AG04450 (cell line): ENCODE measurements around the gene GDA. TPM values are rescaled to one million over a fixed set of nuclear protein-coding genes. Genes with fewer than 3 reads are reported as not detected.

Experiments
- CTCF ChIA-PET: fragments of 300-600, 350-600 bp; formaldehyde crosslinking; extraction: SDS; loops from one replicate; lab custom pipeline; 2022; ENCODE audit warnings: antibody characterized with exemption, inconsistent platforms; lab: Charles Lee
- POLR2A ChIA-PET: fragments of 350-600 bp; formaldehyde crosslinking; extraction: SDS; loops from one replicate; lab custom pipeline; 2021; ENCODE audit warnings: antibody characterized with exemption, inconsistent platforms; lab: Yijun Ruan, JAX
- DNase-seq: peaks from one replicate; pipeline ENCODE4 v3.0.0-alpha.2; 2011; ENCODE audit warnings: low read depth, low spot score
- H3K27ac ChIP-seq: one replicate; pipeline ENCODE4 v1.5.1; 2012; ENCODE audit warnings: low read depth, low read length, control low read depth
- H3K27me3 ChIP-seq: one replicate; pipeline ENCODE4 v1.6.0; 2012; ENCODE audit warnings: low read length; ENCODE audit not compliant: control insufficient read depth, insufficient read depth
- H3K4me3 ChIP-seq: 2 replicates; pipeline ENCODE4 v1.5.1; 2011; ENCODE audit warnings: mild to moderate bottlenecking, low read depth, low read length, control low read depth
- H3K9me3 ChIP-seq: 2 replicates; pipeline ENCODE4 v1.5.1; 2012; ENCODE audit warnings: low read length; ENCODE audit not compliant: control insufficient read depth, insufficient read depth
- polyA minus RNA-seq: library from RNA; depleted of rRNA, polyadenylated mRNA; stranded (reverse); fragments of >200 nt; gene quantifications from 2 replicates; pipeline ENCODE4 v1.2.3, GENCODE V29; 2011; rRNA and poly(A)+ RNA removed
- polyA plus RNA-seq: library from polyadenylated mRNA; depleted of rRNA; stranded (reverse); fragments of >200 nt; gene quantifications from 2 replicates; pipeline ENCODE4 v1.2.3, GENCODE V29; 2011; rRNA removed
- TF ChIP-seq, protein P1 (sequence below): IDR thresholded peaks from 2 replicates; pipeline ENCODE4 v1.5.1; 2011; ENCODE audit warnings: low read depth, low read length, control low read depth, inconsistent platforms

Gene GDA
- polyA plus RNA-seq: not detected in 2 replicates
- not detected in 2 replicates for polyA minus RNA-seq

DNA sequence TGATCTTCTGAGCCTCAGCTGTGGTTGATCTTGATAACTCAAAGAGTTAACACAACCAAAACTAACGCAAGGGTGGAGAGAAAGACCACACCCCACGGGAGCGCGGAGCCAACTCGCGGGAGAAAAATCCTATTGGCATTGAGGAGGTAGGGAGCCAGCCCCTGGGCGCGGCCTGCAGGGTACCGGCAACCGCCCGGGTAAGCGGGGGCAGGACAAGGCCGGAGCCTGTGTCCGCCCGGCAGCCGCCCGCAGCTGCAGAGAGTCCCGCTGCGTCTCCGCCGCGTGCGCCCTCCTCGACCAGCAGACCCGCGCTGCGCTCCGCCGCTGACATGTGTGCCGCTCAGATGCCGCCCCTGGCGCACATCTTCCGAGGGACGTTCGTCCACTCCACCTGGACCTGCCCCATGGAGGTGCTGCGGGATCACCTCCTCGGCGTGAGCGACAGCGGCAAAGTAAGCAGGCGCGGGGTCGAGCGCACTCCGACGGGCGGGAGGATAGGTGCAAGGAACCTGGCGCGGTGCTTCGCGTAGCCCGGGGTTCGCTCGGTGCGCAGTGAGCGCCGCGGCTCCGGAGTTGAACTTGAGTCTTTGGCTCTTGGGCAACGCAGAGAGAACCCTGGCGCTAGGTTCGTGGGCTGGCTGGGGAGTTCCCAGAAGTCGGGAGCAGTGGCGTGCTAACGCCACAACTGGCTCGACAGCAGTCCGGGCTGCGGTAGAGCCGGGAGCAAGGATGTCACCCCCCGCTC, at the start of gene GDA:
GDA (plus strand) TSS at position 210 of the 745 bp plus-strand sequence; CDS start at position 330, 120 bp downstream.
- Histone ChIP-seq H3K27ac (no peak within 1 kb of the TSS), H3K27me3 (peaks cover 5% of the 10 kb centered on the region), H3K4me3 (no peak within 1 kb of the TSS), H3K9me3 (no peaks in the 10 kb centered on the region; the same call in 1 of the 2 replicates)
- no peak for DNase-seq
- TF ChIP-seq, protein P1, sequence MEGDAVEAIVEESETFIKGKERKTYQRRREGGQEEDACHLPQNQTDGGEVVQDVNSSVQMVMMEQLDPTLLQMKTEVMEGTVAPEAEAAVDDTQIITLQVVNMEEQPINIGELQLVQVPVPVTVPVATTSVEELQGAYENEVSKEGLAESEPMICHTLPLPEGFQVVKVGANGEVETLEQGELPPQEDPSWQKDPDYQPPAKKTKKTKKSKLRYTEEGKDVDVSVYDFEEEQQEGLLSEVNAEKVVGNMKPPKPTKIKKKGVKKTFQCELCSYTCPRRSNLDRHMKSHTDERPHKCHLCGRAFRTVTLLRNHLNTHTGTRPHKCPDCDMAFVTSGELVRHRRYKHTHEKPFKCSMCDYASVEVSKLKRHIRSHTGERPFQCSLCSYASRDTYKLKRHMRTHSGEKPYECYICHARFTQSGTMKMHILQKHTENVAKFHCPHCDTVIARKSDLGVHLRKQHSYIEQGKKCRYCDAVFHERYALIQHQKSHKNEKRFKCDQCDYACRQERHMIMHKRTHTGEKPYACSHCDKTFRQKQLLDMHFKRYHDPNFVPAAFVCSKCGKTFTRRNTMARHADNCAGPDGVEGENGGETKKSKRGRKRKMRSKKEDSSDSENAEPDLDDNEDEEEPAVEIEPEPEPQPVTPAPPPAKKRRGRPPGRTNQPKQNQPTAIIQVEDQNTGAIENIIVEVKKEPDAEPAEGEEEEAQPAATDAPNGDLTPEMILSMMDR: no peak
- ChIA-PET CTCF (no interaction called here), POLR2A (no interaction called here)

DNA sequence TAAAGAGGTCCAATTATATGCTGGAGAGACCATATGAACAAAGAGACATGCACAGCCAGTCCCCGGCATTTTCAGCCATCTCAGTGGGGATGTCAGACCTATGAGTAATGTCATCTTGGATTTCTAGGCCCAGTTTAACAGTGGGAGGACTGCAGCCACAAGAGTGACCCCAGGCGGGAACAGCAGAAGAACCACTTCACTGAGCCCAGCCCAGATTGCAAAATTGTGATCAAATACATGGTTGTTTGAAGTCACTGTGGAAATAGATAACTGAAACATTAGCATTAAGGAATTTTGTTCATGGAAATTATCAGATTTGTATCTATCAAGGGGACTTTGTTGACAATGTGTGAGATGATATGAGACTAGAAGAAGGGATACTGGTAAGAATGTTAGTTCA, 46.7 kb upstream of the GDA start:
- TF ChIP-seq, protein P1: no peak
- no peaks in the 10 kb centered on the region for H3K9me3 ChIP-seq
- H3K4me3 ChIP-seq: no peak overlapping the region
- ChIA-PET CTCF (no interaction called here), POLR2A (no interaction called here)
- DNase-seq: no peak
- no peak overlapping the region for H3K27ac ChIP-seq
- no peaks in the 10 kb centered on the region for H3K27me3 ChIP-seq

DNA sequence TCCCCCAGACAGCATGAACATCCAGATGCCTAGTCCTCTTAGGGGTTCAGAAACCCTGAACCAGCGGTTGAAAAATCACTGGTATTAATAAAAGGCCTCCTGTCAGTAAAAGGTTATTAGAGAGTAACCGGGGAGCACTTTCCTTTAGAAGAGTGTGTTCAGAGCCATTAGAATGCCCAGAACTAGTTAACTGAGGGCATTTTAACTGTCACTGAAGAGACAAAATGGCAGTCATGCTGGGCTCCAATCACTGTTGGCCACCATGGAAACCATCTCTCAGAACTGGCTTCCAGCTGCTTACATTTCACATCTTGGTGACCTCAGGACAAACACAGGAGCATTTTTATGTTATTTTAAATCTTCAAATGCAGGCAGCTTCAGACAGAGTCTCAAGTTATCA, 36.2 kb upstream of the GDA start:
- no peak for DNase-seq
- no peak overlapping the region for H3K27ac ChIP-seq
- H3K4me3 ChIP-seq: no peak overlapping the region
- TF ChIP-seq, protein P1: no peak
- ChIA-PET POLR2A (no interaction called here), CTCF (no interaction called here)
- H3K9me3 ChIP-seq: no peaks in the 10 kb centered on the region; the same call in 1 of the 2 replicates
- no peaks in the 10 kb centered on the region for H3K27me3 ChIP-seq

DNA sequence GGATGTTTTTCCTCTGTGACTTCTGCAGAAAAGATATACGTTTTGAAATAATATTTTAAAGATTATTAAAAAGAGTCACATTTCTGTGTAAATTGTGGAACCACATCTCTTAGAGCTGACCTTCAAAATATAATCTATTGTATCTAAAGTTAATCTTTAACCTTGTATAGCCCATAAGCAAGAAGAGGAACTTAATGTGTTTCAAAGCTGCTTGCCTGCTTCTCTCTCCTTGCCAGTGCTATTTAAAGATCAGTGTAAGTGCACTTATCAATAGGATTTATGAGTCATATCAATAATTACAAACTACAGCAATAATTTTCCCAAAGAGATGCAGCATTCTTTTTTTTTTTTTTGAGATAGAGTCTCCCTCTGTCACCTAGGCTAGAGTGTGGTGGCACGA, 29.4 kb upstream of the GDA start:
- ChIA-PET POLR2A (no interaction called here), CTCF (no interaction called here)

DNA sequence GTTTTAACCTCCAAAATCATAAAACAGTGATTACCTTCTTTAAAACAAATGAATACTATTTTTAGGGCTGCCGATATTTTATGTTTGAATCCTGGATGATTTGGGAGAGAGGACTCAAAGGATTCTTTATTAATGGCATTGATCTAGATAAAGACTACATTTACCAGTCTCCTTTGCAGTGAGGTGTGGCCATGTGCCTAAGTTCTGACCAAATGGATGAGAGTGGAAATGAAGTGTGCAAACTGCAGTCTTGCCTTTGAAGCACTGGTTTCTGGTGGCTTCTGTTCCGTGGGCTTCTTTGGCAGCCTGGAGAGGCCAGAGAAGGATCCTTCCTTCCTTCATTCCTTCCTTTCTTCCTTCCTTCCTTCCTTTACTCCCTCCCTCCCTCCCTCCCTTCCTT, 24.3 kb upstream of the GDA start:
- Histone ChIP-seq H3K4me3 (no peak overlapping the region), H3K27ac (no peak overlapping the region), H3K27me3 (no peaks in the 10 kb centered on the region), H3K9me3 (no peaks in the 10 kb centered on the region)
- no peak for DNase-seq
- POLR2A ChIA-PET: no interaction called here
- CTCF ChIA-PET: no interaction called here
- TF ChIP-seq, protein P1: no peak

More for the DNA sequence above, 29.4 kb upstream of the GDA start:
- H3K9me3 ChIP-seq: no peaks in the 10 kb centered on the region
- H3K27me3 ChIP-seq: no peaks in the 10 kb centered on the region
- no peak overlapping the region for H3K4me3 ChIP-seq
- no peak for DNase-seq
- TF ChIP-seq, protein P1: no peak
- H3K27ac ChIP-seq: no peak overlapping the region
